Measurements from ENCODE around the gene CHD3. TPM values are rescaled to one million over a fixed set of nuclear protein-coding genes. Genes with fewer than 3 reads are reported as not detected.
"Not testable (repeated sequence)": the region's sequence is repeated elsewhere in the genome, so short reads cannot be mapped to it uniquely, and the experiment has no call there.

CHD3 gene
- total RNA-seq, 2 donors from 2014 or later, result 17.6 to 44.7 TPM

- no peak for DNase-seq (ENCODE audit: low spot score)
- no peaks in the 10 kb centered on the region for H3K36me3 ChIP-seq
- H3K9me3 ChIP-seq, result no peaks in the 10 kb centered on the region
- peaks cover 0 to 42% of the 10 kb centered on the region in 2 donors for H3K4me1 ChIP-seq
- no peak overlapping the region for H3K4me3 ChIP-seq
- TF ChIP-seq, protein P1, sequence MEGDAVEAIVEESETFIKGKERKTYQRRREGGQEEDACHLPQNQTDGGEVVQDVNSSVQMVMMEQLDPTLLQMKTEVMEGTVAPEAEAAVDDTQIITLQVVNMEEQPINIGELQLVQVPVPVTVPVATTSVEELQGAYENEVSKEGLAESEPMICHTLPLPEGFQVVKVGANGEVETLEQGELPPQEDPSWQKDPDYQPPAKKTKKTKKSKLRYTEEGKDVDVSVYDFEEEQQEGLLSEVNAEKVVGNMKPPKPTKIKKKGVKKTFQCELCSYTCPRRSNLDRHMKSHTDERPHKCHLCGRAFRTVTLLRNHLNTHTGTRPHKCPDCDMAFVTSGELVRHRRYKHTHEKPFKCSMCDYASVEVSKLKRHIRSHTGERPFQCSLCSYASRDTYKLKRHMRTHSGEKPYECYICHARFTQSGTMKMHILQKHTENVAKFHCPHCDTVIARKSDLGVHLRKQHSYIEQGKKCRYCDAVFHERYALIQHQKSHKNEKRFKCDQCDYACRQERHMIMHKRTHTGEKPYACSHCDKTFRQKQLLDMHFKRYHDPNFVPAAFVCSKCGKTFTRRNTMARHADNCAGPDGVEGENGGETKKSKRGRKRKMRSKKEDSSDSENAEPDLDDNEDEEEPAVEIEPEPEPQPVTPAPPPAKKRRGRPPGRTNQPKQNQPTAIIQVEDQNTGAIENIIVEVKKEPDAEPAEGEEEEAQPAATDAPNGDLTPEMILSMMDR (IDR thresholded peaks at IDR 0.05), result no peak
- peak overlapping the region in 1 of 2 donors; percentile 90 for H3K27ac ChIP-seq
- H3K27me3 ChIP-seq, result no peaks in the 10 kb centered on the region
Measured at GRCh38 chr17:7859028-7859427, 29.6 kb upstream of the CHD3 start.

- TF ChIP-seq, protein P1 (IDR thresholded peaks at IDR 0.05), result peak; percentile 84 to 87
- H3K9me3 ChIP-seq, result no peaks in the 10 kb centered on the region
- DNase-seq (ENCODE audit: low spot score), result no peak
- no peaks in the 10 kb centered on the region for H3K36me3 ChIP-seq
- no peak overlapping the region for H3K4me3 ChIP-seq
- no peaks in the 10 kb centered on the region for H3K27me3 ChIP-seq
- H3K27ac ChIP-seq, result no peak overlapping the region
- peaks cover 0 to 15% of the 10 kb centered on the region in 2 donors for H3K4me1 ChIP-seq
Measured at GRCh38 chr17:7862692-7863437, 25.7 kb upstream of the CHD3 start.

- not testable (repeated sequence) for H3K27ac ChIP-seq; DNase-seq (ENCODE audit: low spot score); H3K4me3 ChIP-seq; H3K9me3 ChIP-seq; H3K27me3 ChIP-seq; H3K36me3 ChIP-seq; H3K4me1 ChIP-seq
Measured at GRCh38 chr17:7864384-7864783, 24.2 kb upstream of the CHD3 start.

GRCh38 chr17:7864995-7865650, 23.5 kb upstream of the CHD3 start:
- H3K4me1 ChIP-seq, result no peaks in the 10 kb centered on the region
- no peaks in the 10 kb centered on the region for H3K36me3 ChIP-seq
- no peak overlapping the region for H3K4me3 ChIP-seq
- no peaks in the 10 kb centered on the region for H3K27me3 ChIP-seq
- no peak overlapping the region for H3K27ac ChIP-seq
- DNase-seq (ENCODE audit: low spot score), result no peak
- TF ChIP-seq, protein P1 (IDR thresholded peaks at IDR 0.05), result no peak
- no peaks in the 10 kb centered on the region for H3K9me3 ChIP-seq

- no peaks in the 10 kb centered on the region for H3K9me3 ChIP-seq
- no peak overlapping the region for H3K4me3 ChIP-seq
- no peaks in the 10 kb centered on the region for H3K4me1 ChIP-seq
- no peak overlapping the region for H3K27ac ChIP-seq
- no peaks in the 10 kb centered on the region for H3K27me3 ChIP-seq
- no peaks in the 10 kb centered on the region for H3K36me3 ChIP-seq
- TF ChIP-seq, protein P1 (IDR thresholded peaks at IDR 0.05), result no peak
- no peak for DNase-seq (ENCODE audit: low spot score)
Measured at GRCh38 chr17:7867881-7868329, 20.7 kb upstream of the CHD3 start.

GRCh38 chr17:7873051-7873450, 15.5 kb upstream of the CHD3 start:
- H3K4me1 ChIP-seq, result no peaks in the 10 kb centered on the region
- H3K4me3 ChIP-seq, result no peak overlapping the region
- H3K9me3 ChIP-seq, result no peaks in the 10 kb centered on the region
- no peaks in the 10 kb centered on the region for H3K36me3 ChIP-seq
- DNase-seq (ENCODE audit: low spot score), result no peak
- H3K27ac ChIP-seq, result no peak overlapping the region
- TF ChIP-seq, protein P1 (IDR thresholded peaks at IDR 0.05), result no peak
- H3K27me3 ChIP-seq, result no peaks in the 10 kb centered on the region

All from right atrium auricular region (tissue), 2 donors.